NCI-H2107 treated with DMSO at 0.1 percent for 48 hours (cell line): ENCODE measurements around the gene NEK6.

Experiments used
- DNase-seq: peaks from one replicate; lab custom pipeline; 2025; ENCODE audit not compliant: unreplicated experiment; lab: John Stamatoyannopoulos, UW

NEK6 gene

GRCh38 chr9:124257844-124258606 is at the start of gene NEK6:
Gene NEK6 (plus strand): TSS chr9:124257949. CDS start chr9:124301965, 44,016 bp downstream.
- no peak for DNase-seq

DNA sequence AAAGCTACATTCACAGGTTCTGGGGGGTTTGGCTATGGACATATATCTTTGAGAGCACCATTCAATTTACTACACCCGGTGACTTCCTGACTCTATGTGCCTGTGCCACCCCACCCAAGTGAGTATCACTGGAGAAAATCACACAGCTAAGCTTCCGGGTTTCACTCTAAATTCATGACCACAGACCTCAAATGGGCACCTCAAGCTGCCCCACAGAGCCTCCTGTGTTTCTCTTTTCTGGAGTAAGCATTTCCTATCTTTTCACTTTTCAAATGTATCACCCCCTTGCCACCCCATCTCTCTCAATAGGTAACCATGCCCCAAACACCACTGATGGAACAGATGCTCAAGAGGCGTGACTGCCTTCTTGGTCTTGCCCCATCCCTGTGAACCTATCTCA is 49.2 kb upstream of the NEK6 start:
- no peak for DNase-seq

DNA sequence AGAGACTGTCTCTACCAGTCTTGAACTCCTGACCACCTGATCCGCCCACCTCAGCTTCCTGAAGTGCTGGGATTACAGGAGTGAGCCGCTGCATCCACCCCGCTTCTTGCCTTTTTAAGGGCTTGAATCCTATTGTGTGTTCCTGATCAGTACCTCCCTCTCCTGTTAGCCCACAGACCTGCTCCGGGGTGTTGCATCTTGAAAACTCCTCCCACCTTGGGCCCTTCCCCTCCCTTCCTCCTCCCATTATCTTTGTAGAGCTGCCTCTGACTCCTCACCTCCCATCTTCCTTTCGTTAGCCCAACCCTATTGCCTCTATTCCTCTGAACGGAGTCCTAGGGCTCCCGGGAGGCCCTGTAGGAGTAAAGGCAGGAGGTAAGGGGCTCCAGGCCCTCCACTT is 48.5 kb upstream of the NEK6 start:
- no peak for DNase-seq

GRCh38 chr9:124209774-124210173 is 48.0 kb upstream of the NEK6 start:
- no peak for DNase-seq

DNA sequence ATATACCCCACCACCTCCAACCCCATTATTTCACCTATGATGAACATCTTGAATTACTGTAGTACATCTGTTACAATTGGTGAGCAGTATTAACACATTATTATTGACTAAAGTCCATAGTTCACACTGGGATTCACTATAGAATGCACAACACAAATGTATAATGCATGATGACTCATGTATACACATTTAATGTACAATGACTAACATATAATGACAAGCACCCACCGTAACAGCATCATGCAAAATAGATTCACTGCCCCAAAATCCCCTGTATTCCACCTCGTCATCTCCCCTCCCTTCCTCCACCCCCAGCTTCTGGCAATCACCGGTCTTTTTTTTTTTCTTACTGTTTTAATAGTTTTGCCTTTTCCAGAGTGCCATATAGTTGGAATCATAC is 47.1 kb upstream of the NEK6 start:
- DNase-seq, result no peak

DNA sequence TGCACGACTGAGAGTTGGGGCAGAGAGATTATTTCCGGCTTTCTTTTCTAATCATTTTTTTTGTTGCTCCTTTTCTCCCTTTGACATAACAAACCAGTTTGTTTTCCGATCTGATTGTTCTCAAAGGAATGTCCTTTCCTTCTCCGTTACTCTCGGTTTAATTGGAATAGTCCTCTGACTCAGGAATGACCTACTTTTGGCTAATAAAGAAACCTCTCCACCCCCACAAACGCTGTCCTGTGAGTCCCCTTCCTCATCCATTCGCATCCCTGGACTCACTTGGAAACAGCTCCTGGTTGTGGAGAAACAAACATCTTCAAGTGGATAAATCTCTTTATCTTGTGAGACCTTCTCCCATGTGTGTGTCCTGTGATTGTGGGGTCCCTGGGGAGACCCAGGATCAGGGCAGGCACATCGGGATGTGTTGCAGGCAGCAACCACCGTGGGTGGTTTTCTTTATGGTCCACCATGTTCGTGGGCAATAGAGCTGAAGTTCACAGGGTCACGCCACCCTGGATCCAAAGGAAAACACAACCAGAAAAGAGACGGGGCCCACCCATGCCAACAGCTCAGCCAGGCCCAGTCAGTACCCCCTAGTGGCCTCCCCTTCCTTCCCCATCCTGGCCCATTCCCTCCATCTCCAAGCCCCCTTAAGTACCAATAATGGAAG is 45.2 kb upstream of the NEK6 start:
- no peak for DNase-seq

GRCh38 chr9:124213396-124213795 is 44.4 kb upstream of the NEK6 start:
- no peak for DNase-seq

DNA sequence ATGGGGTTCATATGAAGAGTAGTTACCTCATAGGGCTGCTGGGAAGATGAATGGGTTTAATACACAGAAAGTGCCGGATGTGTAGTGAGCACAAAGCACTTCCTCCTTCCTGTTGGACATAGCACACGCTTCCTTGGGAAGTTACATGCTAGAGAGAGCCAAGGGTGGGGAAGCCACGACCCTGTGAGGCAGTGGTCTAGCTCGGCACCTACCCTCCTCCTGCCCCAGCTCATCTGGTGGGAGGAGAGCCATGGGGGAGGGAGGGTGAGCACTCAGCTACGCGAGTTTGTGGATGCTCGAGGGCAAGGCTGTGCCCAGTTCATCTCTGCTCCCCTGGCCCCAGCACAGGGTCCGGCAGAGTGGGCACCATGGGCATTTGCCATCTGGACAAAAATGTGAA is 43.6 kb upstream of the NEK6 start:
- DNase-seq, result no peak

DNA sequence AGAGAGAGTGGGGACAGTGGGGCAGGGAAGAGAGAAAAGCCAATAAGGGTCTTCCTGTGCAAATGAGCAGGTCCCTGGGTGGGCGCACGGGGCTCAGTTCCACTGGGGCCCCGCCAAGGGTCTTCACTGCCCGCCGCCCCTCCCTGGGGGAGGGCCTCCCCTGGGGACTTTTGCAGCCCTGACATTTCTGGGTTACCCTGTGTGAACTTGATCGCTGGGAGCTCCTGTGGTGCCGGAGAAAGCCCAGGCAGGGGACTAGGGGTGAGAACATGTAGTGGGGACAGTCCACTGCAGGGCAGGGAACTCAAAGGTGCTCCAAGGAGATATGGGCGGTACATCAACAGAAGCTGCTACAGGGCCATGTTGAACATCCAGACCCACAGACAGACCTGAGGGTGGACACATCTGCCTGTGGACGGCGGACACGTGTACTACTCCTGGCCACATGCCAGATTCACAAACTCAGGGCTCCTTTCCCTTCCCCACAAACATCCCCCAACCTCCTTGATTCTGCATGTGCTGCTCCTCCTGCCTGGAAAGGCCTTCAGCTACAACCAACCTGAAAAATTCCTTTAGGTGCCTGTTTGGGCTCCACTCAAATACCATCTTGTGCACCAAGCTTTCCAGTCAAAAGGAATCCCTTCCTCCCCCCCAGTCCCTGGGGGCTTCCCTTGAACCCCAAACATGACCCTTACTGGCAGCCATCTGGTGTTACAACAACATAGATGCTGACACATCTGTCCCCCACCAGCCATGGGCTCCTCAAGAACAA is 43.0 kb upstream of the NEK6 start:
- DNase-seq, result no peak

DNA sequence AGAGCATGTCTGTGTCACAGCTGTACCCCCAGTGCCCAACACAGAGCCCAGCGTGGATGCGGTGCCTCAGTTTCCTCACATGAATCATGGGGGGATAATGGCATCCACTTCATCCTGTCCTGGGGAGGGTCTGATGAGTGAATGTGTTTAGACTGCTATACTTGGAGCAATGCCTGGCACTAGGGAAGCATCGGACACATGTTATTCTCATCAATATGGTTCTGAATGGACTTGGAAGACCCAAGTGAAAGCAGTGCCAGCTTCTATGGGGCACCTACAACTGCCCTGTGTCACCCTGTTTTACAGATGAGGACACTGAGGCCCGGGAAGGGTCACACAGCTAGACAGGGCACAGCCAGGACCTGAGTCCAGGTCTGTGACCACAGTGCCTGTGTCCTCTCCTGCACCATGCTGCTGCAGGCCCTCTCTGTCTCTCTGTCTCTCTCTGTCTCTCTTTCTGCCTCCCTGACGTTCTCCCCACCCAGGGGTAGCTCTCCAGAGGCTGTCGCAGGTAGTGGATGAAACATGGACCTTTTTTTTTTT is 42.3 kb upstream of the NEK6 start:
- DNase-seq, result no peak

GRCh38 chr9:124215956-124216355 is 41.8 kb upstream of the NEK6 start:
- DNase-seq, result no peak

DNA sequence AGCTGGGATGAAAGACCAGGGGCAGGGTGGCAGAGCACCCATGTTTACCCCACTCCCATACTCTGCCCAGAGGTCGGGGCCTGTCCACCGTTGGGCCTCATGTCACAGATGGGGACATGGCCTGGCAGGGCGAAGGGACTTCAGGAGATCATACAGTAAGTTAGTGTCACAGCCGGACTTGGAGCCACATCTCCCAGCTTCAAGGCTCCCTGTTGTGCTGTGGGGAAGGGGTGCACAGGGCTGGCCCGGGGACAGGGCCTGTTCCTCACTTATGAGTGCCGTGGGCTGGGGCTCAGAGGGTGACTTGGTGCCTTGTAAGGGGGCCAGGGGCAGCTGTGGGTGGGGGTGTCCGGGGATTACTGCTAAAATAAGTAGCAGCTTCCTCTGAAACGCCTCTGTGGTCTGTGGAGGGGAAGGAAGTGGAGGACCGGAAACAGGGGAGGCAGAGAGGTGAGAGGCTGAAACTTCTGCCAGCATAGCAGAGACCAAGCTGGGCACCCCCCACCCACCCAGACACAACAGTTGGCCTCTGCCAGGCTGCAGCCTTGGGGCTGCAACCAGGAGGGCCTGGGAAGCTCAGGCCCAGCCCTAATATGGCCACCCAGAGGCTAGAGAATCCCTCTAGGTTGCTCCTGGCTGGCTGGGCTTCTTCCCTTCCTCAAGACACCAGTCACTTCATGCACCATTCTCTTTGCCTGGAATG is 41.1 kb upstream of the NEK6 start:
- peak; percentile 7 for DNase-seq

- no peak for DNase-seq
These were observed 39.8 kb upstream of the NEK6 start for GRCh38 chr9:124217836-124218437.

- no peak for DNase-seq
These were observed 39.2 kb upstream of the NEK6 start for GRCh38 chr9:124218438-124218982.

- DNase-seq, result no peak
These were observed 38.7 kb upstream of the NEK6 start for GRCh38 chr9:124218987-124219461.

DNA sequence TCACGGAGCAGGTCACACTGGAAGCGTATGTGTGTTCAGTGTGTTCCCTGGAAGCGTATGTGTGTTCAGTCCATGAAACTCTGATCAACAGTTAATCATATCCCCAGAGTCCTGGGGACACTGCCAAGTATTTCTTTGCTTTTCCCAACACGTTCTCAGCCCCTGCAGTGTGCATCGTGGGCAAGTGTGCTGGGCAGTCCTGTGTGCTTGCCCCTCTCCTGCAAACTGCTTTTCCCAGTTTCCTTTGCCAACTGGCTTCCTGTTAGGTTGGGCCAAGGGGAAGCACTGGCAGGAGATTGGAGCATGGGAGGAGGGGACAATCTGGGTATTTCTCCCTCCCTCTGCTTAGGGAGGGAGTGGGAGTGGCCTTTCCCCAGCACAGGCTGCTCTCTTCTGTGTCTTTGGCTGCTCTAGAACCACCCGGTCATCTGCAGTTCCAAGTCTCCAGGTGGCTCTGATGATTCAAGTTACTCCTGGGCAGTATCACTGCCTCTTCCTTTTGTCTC is 36.8 kb upstream of the NEK6 start:
- DNase-seq, result peak; percentile 23

DNA sequence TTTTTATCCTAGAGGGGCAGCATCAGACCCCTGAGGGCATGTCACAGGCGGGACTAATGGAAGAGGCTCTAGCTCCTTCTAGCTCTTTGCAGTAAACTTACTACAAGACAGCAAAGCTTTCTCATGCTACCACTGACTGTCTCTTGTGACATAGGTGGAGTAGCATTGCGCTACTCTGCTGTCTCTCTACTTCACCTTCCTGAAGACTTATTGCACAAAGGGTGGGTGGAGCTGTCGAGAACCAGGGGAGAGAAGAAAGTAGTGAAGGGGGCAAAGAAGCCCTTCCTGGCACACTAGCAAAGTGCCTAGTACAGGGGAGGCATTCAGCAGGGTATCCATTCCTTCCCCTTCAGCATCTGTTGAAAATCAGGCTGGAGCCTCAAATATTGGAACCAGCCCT is 36.1 kb upstream of the NEK6 start:
- no peak for DNase-seq

- DNase-seq, result no peak
These were observed 35.6 kb upstream of the NEK6 start for GRCh38 chr9:124222109-124222508.

DNA sequence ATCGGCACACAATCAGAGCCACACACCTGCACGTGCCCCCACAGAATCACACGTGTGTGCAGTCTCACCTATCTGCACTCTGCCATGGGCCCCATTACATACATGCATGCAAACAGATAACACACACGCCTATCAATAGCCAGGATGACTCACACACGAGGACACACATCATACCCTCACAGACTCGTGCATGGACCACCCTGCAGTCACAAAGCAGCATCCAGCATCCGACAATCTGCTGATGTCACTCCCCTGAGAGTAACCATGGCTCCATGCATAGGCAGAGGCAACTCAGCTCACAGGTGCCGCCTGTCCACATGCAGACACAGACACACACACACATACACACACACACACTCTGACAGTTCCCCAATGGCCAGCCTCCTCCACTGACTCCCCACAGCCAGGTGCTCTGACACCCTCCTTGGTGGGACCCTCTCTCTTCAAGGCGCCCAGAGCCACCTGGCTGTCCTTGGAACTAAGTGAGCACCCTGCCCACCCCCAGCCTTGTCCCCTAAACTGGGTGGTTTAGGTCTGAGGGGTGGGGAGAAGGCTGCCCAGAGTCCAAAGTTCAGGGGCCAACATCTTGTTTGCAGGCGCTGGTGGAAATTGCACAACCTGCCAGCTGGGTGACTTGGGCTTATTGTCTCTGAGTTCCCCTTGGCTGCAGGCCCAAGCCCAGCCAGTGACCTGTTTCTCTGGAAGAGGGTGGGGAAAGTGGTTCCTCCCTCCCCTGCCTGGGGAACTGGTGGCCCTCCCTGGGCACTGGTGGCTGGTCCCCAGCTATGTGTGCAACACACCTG is 34.6 kb upstream of the NEK6 start:
- DNase-seq, result peak; percentile 9
